PC-3 (cell line): Measurements from ENCODE around the gene POLA2.

Experiments used
- CTCF ChIP-seq: fragments of 300-600 bp; sonication (generic); conservative IDR thresholded peaks from 2 replicates; pipeline ENCODE4 v1.5.1; 2017; ENCODE audit warnings: antibody characterized with exemption, low read depth, mild to moderate bottlenecking, low read length
- EZH2 ChIP-seq: fragments of 300-600 bp; sonication (generic); IDR thresholded peaks from one replicate; pipeline ENCODE4 v1.6.1; 2017; ENCODE audit warnings: antibody characterized with exemption, mild to moderate bottlenecking, low read length; ENCODE audit not compliant: unreplicated experiment

- TF ChIP-seq CTCF (no peak), EZH2 (no peak)
Measured at GRCh38 chr11:65212226-65212801, 49.4 kb upstream of the POLA2 start.
